Gastroesophageal sphincter (tissue), 3 donors: ENCODE data around the gene CNTLN.

ENCODE experiments used
- EP300 ChIP-seq: sonication (generic); formaldehyde crosslinking; IDR thresholded peaks from one replicate; pipeline ENCODE4 v1.6.1; 2017; ENCODE audit warnings: antibody characterized with exemption, mild to moderate bottlenecking
- POLR2AphosphoS5 ChIP-seq: sonication (generic); formaldehyde crosslinking; IDR thresholded peaks from one replicate; pipeline ENCODE4 v1.6.1; 2017; ENCODE audit warnings: antibody characterized with exemption
- TF ChIP-seq, protein P1 (sequence below), 4 experiments: fragments of 200-600 bp in 2 of 4; fragments of 450-650 bp in 2 of 4; sonication (generic) in 1 of 4; IDR thresholded peaks; one replicate each; pipeline ENCODE4 v1.5.1; 2017 to 2019; ENCODE audit warnings: antibody characterized with exemption in 4 of 4, mild to moderate bottlenecking in 2 of 4, moderate library complexity in 2 of 4

DNA sequence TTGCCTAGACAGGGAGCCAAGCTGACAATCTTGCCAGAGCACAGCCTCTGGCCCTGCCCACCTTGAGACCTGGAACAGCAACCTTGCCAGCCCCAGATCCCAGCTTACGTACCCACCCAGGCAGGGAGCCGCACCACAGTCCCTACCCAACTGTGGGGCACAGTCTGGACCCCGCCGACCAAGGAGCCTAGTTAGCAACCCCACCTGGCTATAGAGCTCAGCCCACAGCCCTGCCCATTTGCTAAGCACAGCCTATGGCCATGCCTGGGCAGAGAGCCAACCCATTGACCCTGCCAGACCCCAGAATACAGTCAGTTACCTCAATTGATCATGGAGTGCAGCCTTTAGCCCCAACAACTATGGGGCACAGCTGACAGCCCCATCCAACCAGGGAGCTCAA is 346.1 kb downstream of the CNTLN start:
- TF ChIP-seq, protein P1, sequence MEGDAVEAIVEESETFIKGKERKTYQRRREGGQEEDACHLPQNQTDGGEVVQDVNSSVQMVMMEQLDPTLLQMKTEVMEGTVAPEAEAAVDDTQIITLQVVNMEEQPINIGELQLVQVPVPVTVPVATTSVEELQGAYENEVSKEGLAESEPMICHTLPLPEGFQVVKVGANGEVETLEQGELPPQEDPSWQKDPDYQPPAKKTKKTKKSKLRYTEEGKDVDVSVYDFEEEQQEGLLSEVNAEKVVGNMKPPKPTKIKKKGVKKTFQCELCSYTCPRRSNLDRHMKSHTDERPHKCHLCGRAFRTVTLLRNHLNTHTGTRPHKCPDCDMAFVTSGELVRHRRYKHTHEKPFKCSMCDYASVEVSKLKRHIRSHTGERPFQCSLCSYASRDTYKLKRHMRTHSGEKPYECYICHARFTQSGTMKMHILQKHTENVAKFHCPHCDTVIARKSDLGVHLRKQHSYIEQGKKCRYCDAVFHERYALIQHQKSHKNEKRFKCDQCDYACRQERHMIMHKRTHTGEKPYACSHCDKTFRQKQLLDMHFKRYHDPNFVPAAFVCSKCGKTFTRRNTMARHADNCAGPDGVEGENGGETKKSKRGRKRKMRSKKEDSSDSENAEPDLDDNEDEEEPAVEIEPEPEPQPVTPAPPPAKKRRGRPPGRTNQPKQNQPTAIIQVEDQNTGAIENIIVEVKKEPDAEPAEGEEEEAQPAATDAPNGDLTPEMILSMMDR (IDR thresholded peaks at IDR 0.05): no peak
- TF ChIP-seq POLR2AphosphoS5: no peak
- TF ChIP-seq EP300: no peak
